HG03575 (cell line): ENCODE results near the gene NHERF1.
A peak's percentile ranks its signal among the peaks of the same experiment; 100 is the strongest.

Source experiments
- ATAC-seq: cut with Tn5 transposase; IDR thresholded peaks from one replicate; pipeline ENCODE4 v1.9.1; 2021; ENCODE audit not compliant: unreplicated experiment, insufficient number of reproducible peaks, low FRiP score; ENCODE audit errors: extremely low read depth

The NHERF1 gene

GRCh38 chr17:74776044-74776962 is 27.9 kb downstream of the NHERF1 start, which contains the start of gene NAT9:
NAT9 (minus strand) TSS chr17:74776345; CDS start chr17:74775698, 647 bp downstream.
- no peak for ATAC-seq

GRCh38 chr17:74776990-74777389 is 28.6 kb downstream of the NHERF1 start:
- no peak for ATAC-seq

GRCh38 chr17:74777901-74778515 is 29.6 kb downstream of the NHERF1 start:
- no peak for ATAC-seq

DNA sequence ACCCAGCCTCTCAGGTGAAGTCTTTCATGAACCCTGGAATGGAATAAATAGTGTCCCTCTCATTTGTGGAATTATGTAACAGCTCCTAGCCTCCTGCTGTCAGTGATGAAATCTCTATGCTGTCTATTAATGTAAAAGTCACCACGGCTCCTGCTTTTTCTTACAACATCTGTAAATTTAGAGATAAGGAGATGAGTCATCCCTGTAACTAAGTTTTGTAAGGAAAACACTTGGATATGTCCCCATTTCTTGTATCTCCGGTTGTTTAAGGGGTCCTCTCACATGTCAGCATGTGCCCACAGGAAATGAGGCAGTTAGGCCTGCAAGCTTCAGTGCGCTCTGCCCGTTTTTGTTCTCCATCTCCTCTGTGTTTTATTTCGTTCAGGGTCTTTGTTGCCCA is 30.5 kb downstream of the NHERF1 start:
- no peak for ATAC-seq

GRCh38 chr17:74779501-74779900 is 31.1 kb downstream of the NHERF1 start:
- ATAC-seq = no peak

DNA sequence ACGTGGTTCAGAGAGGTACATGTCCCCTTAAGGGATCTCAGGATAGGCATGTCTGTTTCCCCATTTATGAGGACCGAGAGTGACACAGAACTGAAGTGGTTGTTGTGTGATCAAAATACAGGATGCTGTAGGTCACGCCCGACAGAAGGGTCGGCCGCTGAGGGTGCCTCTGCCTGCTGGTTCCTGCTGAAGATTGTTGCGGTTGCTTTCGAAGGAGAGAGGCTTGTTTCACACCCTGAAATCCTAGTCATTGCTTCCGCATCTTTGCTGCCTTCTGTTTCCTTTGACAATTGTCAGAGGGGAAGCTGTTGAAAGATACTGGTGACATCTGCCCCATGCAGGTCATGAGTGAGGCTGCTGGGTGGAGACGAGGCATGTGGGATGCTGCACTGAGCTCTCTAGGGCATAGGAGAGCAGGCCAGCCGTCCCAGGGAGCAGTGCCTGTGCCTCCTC is 31.5 kb downstream of the NHERF1 start:
- peak; percentile 39 for ATAC-seq

GRCh38 chr17:74780443-74781238 is 32.2 kb downstream of the NHERF1 start:
- ATAC-seq = no peak

DNA sequence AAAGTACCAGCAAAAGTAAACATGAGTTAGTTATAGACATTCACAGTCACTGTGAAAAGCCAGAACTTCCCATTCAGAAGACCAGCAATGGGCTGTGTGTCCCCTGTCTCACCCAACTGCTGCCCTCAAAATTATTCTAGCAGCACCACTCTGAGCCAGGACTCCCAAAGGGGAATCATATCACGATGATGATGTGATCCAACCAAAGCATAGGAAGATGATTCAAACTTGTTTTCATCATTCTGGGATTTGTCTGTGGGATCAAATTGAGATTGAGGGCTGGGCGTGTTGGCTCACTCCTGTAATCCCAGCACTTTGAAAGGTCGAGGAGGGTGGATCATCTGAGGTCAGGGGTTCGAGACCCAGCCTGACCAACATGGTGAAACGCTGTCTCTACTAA is 34.1 kb downstream of the NHERF1 start:
- ATAC-seq = no peak

GRCh38 chr17:74784125-74784810 is 35.8 kb downstream of the NHERF1 start:
- ATAC-seq = no peak

DNA sequence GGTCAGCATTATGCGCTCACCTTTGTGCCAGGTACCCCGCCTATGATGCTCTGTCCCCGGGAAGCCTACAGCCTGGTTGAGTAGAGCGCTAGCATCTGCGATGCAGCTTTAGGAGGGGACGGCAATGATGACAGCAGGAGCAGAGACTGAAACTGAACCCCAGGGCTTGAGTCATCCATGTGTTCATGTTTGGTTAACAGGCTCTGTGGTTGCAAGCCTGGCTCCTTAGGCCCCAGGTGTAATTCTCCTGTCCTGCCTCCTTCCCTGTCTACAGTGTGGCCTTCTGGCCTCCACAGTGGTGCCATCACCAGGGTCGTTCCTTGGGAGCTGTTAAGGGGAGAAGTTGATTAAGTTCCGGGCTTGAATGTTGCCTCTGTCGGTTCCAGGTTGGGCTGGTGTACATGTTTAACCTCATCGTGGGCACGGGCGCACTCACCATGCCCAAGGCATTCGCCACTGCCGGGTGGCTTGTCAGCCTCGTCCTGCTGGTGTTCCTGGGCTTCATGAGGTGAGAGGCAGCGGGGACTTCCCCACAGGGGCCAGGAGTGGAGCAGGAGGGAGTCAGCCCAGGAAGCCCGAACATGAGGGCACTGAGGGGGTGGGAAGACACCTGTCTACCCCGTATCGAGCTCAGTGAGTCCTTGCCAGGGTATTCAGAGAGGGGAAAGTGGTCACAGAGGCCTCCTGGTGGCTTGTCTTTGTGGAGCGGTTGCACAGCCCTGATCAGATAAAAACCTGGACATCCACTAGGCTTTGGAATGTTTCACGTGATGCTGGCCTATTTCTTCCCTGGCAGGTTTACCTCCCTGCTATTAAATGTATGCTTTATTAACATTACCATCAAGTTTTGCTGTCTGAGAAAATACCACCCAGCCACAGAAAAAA is 36.9 kb downstream of the NHERF1 start:
- no peak for ATAC-seq

GRCh38 chr17:74785981-74786360 is 37.5 kb downstream of the NHERF1 start:
- no peak for ATAC-seq

DNA sequence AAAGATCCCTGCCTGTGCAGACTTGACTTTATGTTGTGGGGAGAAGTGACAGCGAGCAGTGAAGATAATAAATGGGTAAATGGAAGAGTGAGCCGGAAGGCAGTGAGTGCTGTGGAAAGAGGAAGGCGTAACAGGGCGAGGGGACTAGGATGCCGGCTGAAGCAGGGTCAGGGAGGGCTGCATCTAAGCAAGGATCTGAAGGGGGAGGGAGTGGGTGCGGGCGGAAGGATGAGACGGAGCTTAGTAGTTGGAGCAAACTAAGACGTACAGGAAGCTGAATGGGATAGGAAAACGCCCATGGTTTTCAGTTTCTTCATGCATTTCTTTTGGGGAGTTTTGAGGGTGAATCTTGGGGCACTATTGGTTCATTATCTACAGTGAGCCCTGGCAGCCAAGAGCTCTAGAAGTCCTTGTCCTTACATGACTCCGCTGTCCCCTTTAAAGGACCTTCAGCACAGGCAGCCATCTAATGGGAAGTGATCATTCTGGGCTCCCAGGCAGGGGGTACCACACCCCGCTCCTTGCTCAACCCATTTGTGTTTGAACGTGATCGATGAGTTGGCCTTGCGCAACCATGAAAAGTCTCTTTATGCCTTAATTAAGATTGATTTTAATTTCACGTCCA is 38.1 kb downstream of the NHERF1 start:
- no peak for ATAC-seq

DNA sequence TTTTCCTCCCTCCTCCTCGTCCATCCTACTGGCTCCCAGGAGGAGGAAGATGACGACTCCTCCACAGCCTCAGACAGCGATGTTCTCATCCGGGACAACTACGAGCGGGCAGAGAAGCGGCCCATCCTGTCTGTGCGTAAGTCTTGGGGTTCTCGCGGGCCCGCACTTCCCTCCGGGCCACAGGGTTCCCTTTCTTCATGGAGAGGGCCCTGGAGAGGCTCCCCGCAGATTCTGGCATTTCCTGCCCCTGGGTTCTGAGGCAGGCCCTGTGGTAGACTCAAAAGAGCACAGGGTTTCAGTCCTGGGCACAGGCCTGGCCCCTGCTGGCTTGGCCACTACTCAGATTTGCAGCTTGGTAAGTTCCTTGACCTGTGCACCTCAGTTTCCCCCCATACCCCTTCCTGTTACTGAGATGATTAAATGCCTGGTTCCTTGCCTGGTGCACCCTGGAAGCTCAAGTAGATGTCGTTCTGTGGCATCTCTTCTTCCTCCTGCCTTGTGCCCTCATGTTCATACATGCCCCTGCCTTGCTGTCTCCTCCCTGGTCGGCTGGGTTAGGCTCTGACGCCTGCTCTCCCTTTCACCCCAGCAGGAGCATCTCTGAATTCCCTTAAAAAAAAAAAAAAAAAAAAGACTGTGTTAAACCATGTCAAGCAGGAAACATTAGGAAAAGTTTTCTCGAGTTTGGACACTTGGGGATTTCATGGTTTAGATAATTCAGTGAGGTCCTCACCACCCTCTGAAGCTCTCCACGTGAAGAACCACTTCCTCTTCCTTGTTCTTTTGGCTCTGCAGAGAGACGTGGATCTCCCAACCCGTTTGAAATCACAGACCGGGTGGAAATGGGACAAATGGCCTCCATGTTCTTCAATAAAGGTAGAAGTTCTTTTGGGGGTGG is 42.0 kb downstream of the NHERF1 start:
- ATAC-seq = no peak

DNA sequence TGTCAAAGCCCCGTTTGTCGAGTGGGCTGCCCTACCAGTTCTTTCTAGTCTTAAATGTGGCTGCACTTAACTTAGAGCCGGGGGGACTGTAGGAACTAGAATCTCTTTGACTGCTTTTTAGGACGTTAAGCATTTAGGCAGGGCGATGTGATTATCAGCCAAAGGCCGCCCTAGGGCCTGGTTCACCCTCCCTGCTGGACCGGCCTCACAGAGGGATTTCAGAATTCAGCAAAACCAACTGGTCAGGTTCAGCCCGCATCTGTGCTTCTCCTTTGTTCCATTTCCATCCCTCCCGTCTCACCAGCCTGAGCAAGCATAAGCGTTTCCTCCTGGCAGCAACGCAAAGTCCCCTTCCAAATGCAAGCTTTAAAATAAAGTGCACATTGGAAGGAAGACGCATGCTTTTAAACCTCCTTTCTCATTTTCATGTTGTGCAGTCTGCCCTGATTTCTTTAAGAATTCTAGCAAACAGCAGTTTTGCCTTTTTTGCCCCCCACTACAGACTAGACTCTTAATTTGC is 44.2 kb downstream of the NHERF1 start:
- no peak for ATAC-seq

DNA sequence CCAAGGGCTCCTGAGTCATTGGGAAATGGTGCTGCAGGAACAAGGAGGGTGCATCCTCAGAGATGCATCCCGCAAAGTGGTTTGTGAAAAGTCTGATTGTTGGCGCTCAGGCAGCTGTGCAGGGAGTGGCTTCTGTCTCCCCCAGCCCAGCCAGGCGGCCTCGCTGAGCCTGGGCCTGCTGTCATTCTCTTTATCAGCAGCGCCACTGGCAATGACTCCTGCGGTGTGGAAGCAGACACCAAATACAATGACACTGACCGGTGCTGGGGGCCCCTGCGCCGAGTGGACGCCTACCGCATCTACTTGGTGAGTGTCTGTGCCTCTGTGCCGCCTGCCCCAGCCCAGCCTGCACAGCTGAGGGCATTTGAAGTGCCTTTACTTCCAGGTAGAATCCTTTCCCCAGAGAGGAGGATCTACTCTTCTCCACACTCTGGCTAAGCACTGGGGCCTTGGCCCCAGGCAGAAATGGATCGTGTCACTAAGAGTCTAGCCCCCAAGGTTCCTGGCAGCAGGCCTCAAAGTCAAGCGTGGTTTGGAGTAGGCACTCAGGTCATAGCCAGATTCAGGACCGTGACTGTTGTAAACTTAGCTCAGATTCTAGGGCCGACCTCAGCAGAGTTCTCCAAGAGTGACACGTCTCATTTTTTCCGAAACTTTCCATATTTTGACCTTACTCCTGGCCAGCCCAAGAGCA is 47.0 kb downstream of the NHERF1 start:
- no peak for ATAC-seq

DNA sequence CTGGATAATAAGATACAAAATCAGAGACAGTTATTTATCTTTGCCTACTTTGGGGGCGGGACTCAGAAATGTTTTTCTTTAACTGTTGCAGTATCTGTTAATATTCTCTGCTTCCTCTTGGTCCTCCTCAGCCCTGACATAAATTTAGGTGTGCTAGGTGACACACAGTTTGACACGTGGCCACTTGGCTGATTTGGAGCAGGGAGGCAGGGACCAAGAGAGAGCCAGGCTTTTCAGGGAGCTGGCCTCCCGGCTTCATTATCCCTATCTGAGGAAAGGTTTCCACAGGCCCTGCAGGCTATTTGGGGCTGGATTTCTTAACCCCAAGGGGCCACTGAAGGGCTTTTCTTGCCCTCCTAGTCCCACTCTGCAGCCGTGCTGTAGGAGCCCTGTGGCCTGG is 47.8 kb downstream of the NHERF1 start:
- ATAC-seq = no peak
